Stimulated activated CD4-positive, alpha-beta T cell treated with anti-CD3 and anti-CD28 coated beads, Interleukin-1b, Interleukin-23, amount 100 ng/mL, for 48 hours (primary cell): Measurements from ENCODE around the gene FCRLA.
"Not testable (repeated sequence)": the region's sequence is repeated elsewhere in the genome, so short reads cannot be mapped to it uniquely, and the experiment has no call there.

Source experiments
- DNase-seq: peaks from one replicate; pipeline ENCODE4 v3.0.0-alpha.2; 2020

Gene FCRLA

GRCh38 chr1:161707503-161707902 is 474 bp downstream of the FCRLA start:
- DNase-seq, result no peak

GRCh38 chr1:161709373-161709772 is 2.3 kb downstream of the FCRLA start:
- DNase-seq, result no peak

GRCh38 chr1:161710560-161710959 is 3.5 kb downstream of the FCRLA start:
- no peak for DNase-seq

GRCh38 chr1:161718559-161719324 is 11.7 kb downstream of the FCRLA start:
- no peak for DNase-seq

- no peak for DNase-seq
Measured at GRCh38 chr1:161719325-161719611, 12.2 kb downstream of the FCRLA start.

- DNase-seq, result no peak
Measured at GRCh38 chr1:161720422-161720821, 13.4 kb downstream of the FCRLA start.

- no peak for DNase-seq
Measured at GRCh38 chr1:161720956-161721737, 14.1 kb downstream of the FCRLA start, which contains the start of gene FCRLB. TSS of gene FCRLB (plus strand) at chr1:161721544. CDS start at chr1:161722673, 1,129 bp downstream.

GRCh38 chr1:161721738-161722343 is 14.8 kb downstream of the FCRLA start:
- no peak for DNase-seq

GRCh38 chr1:161722406-161722805 is 15.4 kb downstream of the FCRLA start:
- DNase-seq, result no peak

- DNase-seq, result no peak
Measured at GRCh38 chr1:161723459-161724141, 16.6 kb downstream of the FCRLA start.

- DNase-seq, result not testable (repeated sequence)
Measured at GRCh38 chr1:161725258-161725907, 18.4 kb downstream of the FCRLA start.

- peak; percentile 26 for DNase-seq
Measured at GRCh38 chr1:161725908-161726472, 19.0 kb downstream of the FCRLA start.

- peak; percentile 46 for DNase-seq
Measured at GRCh38 chr1:161726473-161727255, 19.6 kb downstream of the FCRLA start.

GRCh38 chr1:161727256-161727924 is 20.4 kb downstream of the FCRLA start:
- DNase-seq, result no peak

GRCh38 chr1:161728376-161729226 is 21.6 kb downstream of the FCRLA start:
- DNase-seq, result no peak

- peak; percentile 36 for DNase-seq
Measured at GRCh38 chr1:161730050-161730564, 23.1 kb downstream of the FCRLA start.

GRCh38 chr1:161731241-161731640 is 24.2 kb downstream of the FCRLA start:
- no peak for DNase-seq

- no peak for DNase-seq
Measured at GRCh38 chr1:161731981-161732718, 25.1 kb downstream of the FCRLA start.

GRCh38 chr1:161733526-161733925 is 26.5 kb downstream of the FCRLA start:
- DNase-seq, result no peak
